ENCODE data around the gene HDAC4.
"Not testable (repeated sequence)": the region's sequence is repeated elsewhere in the genome, so short reads cannot be mapped to it uniquely, and the experiment has no call there.

HDAC4 gene

GRCh38 chr2:239049421-239050251 is 351.2 kb downstream of the HDAC4 start:
- DNase-seq: no peak

- no peak for DNase-seq
Measured at GRCh38 chr2:239048736-239049135, 352.1 kb downstream of the HDAC4 start.

GRCh38 chr2:239047861-239048260 is 353.0 kb downstream of the HDAC4 start:
- DNase-seq: no peak

GRCh38 chr2:239047420-239047819 is 353.4 kb downstream of the HDAC4 start:
- no peak for DNase-seq

- DNase-seq: no peak
Measured at GRCh38 chr2:239046822-239047221, 354.0 kb downstream of the HDAC4 start.

- no peak for DNase-seq
Measured at GRCh38 chr2:239044336-239044735, 356.5 kb downstream of the HDAC4 start.

GRCh38 chr2:239043326-239043725 is 357.5 kb downstream of the HDAC4 start:
- no peak for DNase-seq

GRCh38 chr2:239042551-239043320 is 358.1 kb downstream of the HDAC4 start:
- no peak for DNase-seq

GRCh38 chr2:239042046-239042445 is 358.8 kb downstream of the HDAC4 start:
- no peak for DNase-seq

GRCh38 chr2:239041062-239041461 is 359.8 kb downstream of the HDAC4 start:
- DNase-seq: no peak

- DNase-seq: no peak
Measured at GRCh38 chr2:239040152-239040761, 360.6 kb downstream of the HDAC4 start.

GRCh38 chr2:239039479-239039861 is 361.4 kb downstream of the HDAC4 start:
- no peak for DNase-seq

- no peak for DNase-seq
Measured at GRCh38 chr2:239038773-239039478, 361.9 kb downstream of the HDAC4 start.

- DNase-seq: not testable (repeated sequence)
Measured at GRCh38 chr2:239038284-239038683, 362.5 kb downstream of the HDAC4 start.

- no peak for DNase-seq
Measured at GRCh38 chr2:239037559-239037910, 363.3 kb downstream of the HDAC4 start.

GRCh38 chr2:239036819-239037558 is 363.8 kb downstream of the HDAC4 start:
- DNase-seq: no peak

- DNase-seq: no peak
Measured at GRCh38 chr2:239035997-239036731, 364.7 kb downstream of the HDAC4 start.

- DNase-seq: no peak
Measured at GRCh38 chr2:239035361-239035814, 365.4 kb downstream of the HDAC4 start.

- DNase-seq: no peak
Measured at GRCh38 chr2:239034561-239035341, 366.1 kb downstream of the HDAC4 start.

- DNase-seq: no peak
Measured at GRCh38 chr2:239033801-239034560, 366.8 kb downstream of the HDAC4 start.
